K562 (cell line): ENCODE results near the gene CDKN2D. TPM values are rescaled to one million over a fixed set of nuclear protein-coding genes. Genes with fewer than 3 reads are reported as not detected.

Experiments
- ATAC-seq: fragments of 200-7000 bp; cut with Tn5 transposase; 3 replicates; pipeline ENCODE4 v1.9.1; 2020; ENCODE audit warnings: moderate library complexity
- BruUV-seq: library from RNA; stranded (reverse); fragments of 400-500 nt; replicated peaks from 2 replicates; lab custom pipeline; 2021; lab: Mats Ljungman, UMichigan
- CTCF ChIA-PET: fragments of 300-600 bp; formaldehyde crosslinking; extraction: SDS; loops from one replicate; lab custom pipeline; 2021; ENCODE audit warnings: low intra/inter-chr PET ratio; lab: Yijun Ruan, JAX
- POLR2A ChIA-PET: fragments of 300-600, 350-650 bp; sonication (Branson Sonifier 250); formaldehyde crosslinking; extraction: SDS; loops from one replicate; lab custom pipeline; 2021; ENCODE audit warnings: antibody characterized with exemption, inconsistent platforms; lab: Yijun Ruan, JAX
- DNase-seq, 4 experiments: peaks; one replicate each; pipeline versions ENCODE4 v3.0.0 to v3.0.0-alpha.2; 2011 to 2018; ENCODE audit warnings: low spot score in 3 of 4, mixed read lengths in 3 of 4; ENCODE audit errors: extremely low read depth in 1 of 4
- FAIRE-seq: peaks from 2 replicates; lab custom pipeline; 2011; peaks lifted over from hg19 to GRCh38; lab: Jason Lieb, UNC
- H2AFZ ChIP-seq: 2 replicates; pipeline ENCODE4 v1.6.0; 2011; ENCODE audit warnings: low read depth, low read length, control low read depth, inconsistent platforms
- H3K27ac ChIP-seq: fragments of 200-600 bp; 3 replicates; pipeline ENCODE4 v1.8.0; 2011; ENCODE audit warnings: low read depth, mild to moderate bottlenecking, control low read depth, inconsistent platforms, low read length, moderate library complexity, mixed read lengths; ENCODE audit errors: extremely low read depth
- H3K27me3 ChIP-seq, 2 experiments: fragments of 300-600 bp in 1 of 2; 2 replicates in 1 of 2; 3 replicates in 1 of 2; pipeline versions ENCODE4 v1.6.0 to v1.8.0; 2011; ENCODE audit warnings: inconsistent platforms in 2 of 2, low read length in 2 of 2, mild to moderate bottlenecking in 1 of 2, mixed read lengths in 1 of 2, moderate library complexity in 1 of 2; ENCODE audit not compliant: control insufficient read depth in 2 of 2, insufficient read depth in 2 of 2
- H3K36me3 ChIP-seq: fragments of 300-600 bp; 3 replicates; pipeline ENCODE4 v1.8.0; 2011; ENCODE audit warnings: mild to moderate bottlenecking, low read length, inconsistent platforms; ENCODE audit not compliant: control insufficient read depth, insufficient read depth
- H3K4me1 ChIP-seq, 2 experiments: fragments of 200-600 bp in 1 of 2; replicated peaks in 1 of 2; 2 replicates in 1 of 2; 3 replicates in 1 of 2; pipeline versions ENCODE4 v1.5.1 to v1.8.0; 2011; ENCODE audit warnings: inconsistent platforms in 2 of 2, low read length in 2 of 2, mild to moderate bottlenecking in 1 of 2, mixed read lengths in 1 of 2, moderate library complexity in 1 of 2; ENCODE audit not compliant: control insufficient read depth in 2 of 2, insufficient read depth in 2 of 2
- H3K4me2 ChIP-seq: 2 replicates; pipeline ENCODE4 v1.6.1; 2011; ENCODE audit warnings: low read length, control low read depth, inconsistent platforms, mixed read lengths; ENCODE audit not compliant: insufficient read depth
- H3K4me3 ChIP-seq: fragments of 200-600 bp; sonication (generic), shearing (Covaris generic); 2 replicates; pipeline ENCODE4 v1.5.1; 2016; ENCODE audit warnings: control low read depth, inconsistent platforms
- H3K79me2 ChIP-seq: fragments of 200-600 bp; 3 replicates; pipeline ENCODE4 v1.8.0; 2011; ENCODE audit warnings: low read length, inconsistent platforms; ENCODE audit not compliant: control insufficient read depth, insufficient read depth
- H3K9ac ChIP-seq, 2 experiments: 2 replicates each; pipeline versions ENCODE4 v1.6.0 to v1.6.1; 2011; ENCODE audit warnings: low read depth in 2 of 2, low read length in 2 of 2, control low read depth in 1 of 2, inconsistent platforms in 1 of 2, mild to moderate bottlenecking in 1 of 2, mixed read lengths in 1 of 2; ENCODE audit not compliant: insufficient read depth in 1 of 2
- H3K9me1 ChIP-seq: one replicate; pipeline ENCODE4 v1.6.0; 2011; ENCODE audit warnings: inconsistent platforms, mild to moderate bottlenecking, low read length, moderate library complexity; ENCODE audit not compliant: control insufficient read depth, insufficient read depth
- H3K9me3 ChIP-seq: replicated peaks from 2 replicates; pipeline ENCODE4 v1.5.1; 2011; ENCODE audit warnings: low read depth, low read length, inconsistent platforms; ENCODE audit not compliant: control insufficient read depth, insufficient read depth
- H4K20me1 ChIP-seq: replicated peaks from 2 replicates; pipeline ENCODE4 v1.6.1; 2011; ENCODE audit warnings: low read length, inconsistent platforms, mixed read lengths; ENCODE audit not compliant: control insufficient read depth, insufficient read depth
- CBX5 ChIP-seq: IDR thresholded peaks from 2 replicates; pipeline ENCODE4 v1.6.1; 2014; ENCODE audit warnings: low read depth, borderline replicate concordance
- ETV5 ChIP-seq: sonication (generic); formaldehyde crosslinking; IDR thresholded peaks from 2 replicates; pipeline ENCODE4 v1.4.0; 2020; ENCODE audit warnings: low read depth, mild to moderate bottlenecking, missing genetic modification reagents
- HDAC1 ChIP-seq, 2 experiments: fragments of 450-650 bp; IDR thresholded peaks; 2 replicates each; pipeline ENCODE4 v1.6.1; 2016 to 2017; ENCODE audit warnings: inconsistent platforms in 1 of 2, mild to moderate bottlenecking in 1 of 2, moderate library complexity in 1 of 2
- MYNN ChIP-seq, 2 experiments: sonication (generic); formaldehyde crosslinking in 1 of 2; IDR thresholded peaks; 2 replicates each; pipeline versions ENCODE4 v1.5.0 to v1.6.1; 2016 to 2020; ENCODE audit warnings: antibody characterized with exemption in 1 of 2, missing genetic modification reagents in 1 of 2
- POLR2A ChIP-seq: fragments of 450-650 bp; conservative IDR thresholded peaks from 2 replicates; pipeline ENCODE4 v1.6.1; 2016
- PRMT5 ChIP-seq: sonication (generic); formaldehyde crosslinking; IDR thresholded peaks from 2 replicates; pipeline ENCODE4 v1.5.0; 2020; ENCODE audit warnings: missing genetic modification reagents
- TGIF2 ChIP-seq: sonication (generic); formaldehyde crosslinking; IDR thresholded peaks from 2 replicates; pipeline ENCODE4 v1.8.1; 2022; ENCODE audit warnings: mild to moderate bottlenecking, missing genetic modification reagents, moderate library complexity
- ZBTB1 ChIP-seq: sonication (generic); formaldehyde crosslinking; IDR thresholded peaks from 2 replicates; pipeline ENCODE4 v1.8.1; 2023; ENCODE audit warnings: missing genetic modification reagents, low read depth, mild to moderate bottlenecking, borderline replicate concordance
- ZFP36 ChIP-seq: fragments of 150-350 bp; IDR thresholded peaks from 2 replicates; pipeline ENCODE4 v1.6.1; 2018; ENCODE audit warnings: low read length, low read depth; ENCODE audit not compliant: partially characterized antibody
- ZNF41 ChIP-seq: fragments of 250-450 bp; sonication (Bioruptor Pico); conservative IDR thresholded peaks from 2 replicates; pipeline ENCODE4 v1.4.0; 2020; ENCODE audit warnings: mild to moderate bottlenecking
- ZNF766 ChIP-seq: fragments of 200-800 bp; sonication (Bioruptor generic); conservative IDR thresholded peaks from 2 replicates; pipeline ENCODE4 v1.6.1; 2016; ENCODE audit warnings: missing genetic modification characterization, missing compliant biosample characterization
- WGBS: fragments of 100-300 bp; shearing (Covaris generic); methylation state at CpG from one replicate; pipeline ENCODE4 v1.1.6; 2016; ENCODE audit warnings: low coverage, mixed read lengths; ENCODE audit not compliant: insufficient coverage; ENCODE audit errors: missing lambda C conversion rate; 5-methylcytosine and 5-hydroxymethylcytosine counted together
- in situ Hi-C: fragments of 300-500 bp; cut with MboI; formaldehyde crosslinking; loops from 4 replicates; pipeline ENCODE4 v1.15.0; 2018; ENCODE audit warnings: inconsistent platforms, mixed read lengths
- intact Hi-C: fragments of 100-400 bp; cut with micrococcal nuclease; formaldehyde crosslinking; loops from 2 replicates; pipeline ENCODE4 v1.14.2; 2022
- polyA plus RNA-seq, 8 experiments: library from polyadenylated mRNA; depleted of rRNA in 4 of 8; stranded (reverse) in 5 of 8; unstranded in 3 of 8; fragments of >200 nt; fragmentation: Nextera tagmentation in 2 of 8; fragmentation: Illumina TruSeq in 1 of 8; extraction: Ambion mirVana in 2 of 8; extraction: Trizol in 1 of 8; gene quantifications; 2 replicates each; pipeline versions ENCODE4 v1.2.1 to v1.2.3, GENCODE V29; 2011 to 2014; ENCODE audit warnings: inconsistent platforms in 1 of 8, missing spikeins in 1 of 8
- total RNA-seq, 7 experiments: library from RNA; depleted of rRNA in 6 of 7; stranded (reverse); fragments of >200 nt in 6 of 7; fragmentation: Illumina TruSeq in 2 of 7; extraction: Trizol in 2 of 7; gene quantifications; 2 replicates each; pipeline versions ENCODE4 v1.2.1 to v1.2.3, GENCODE V29; 2011 to 2021; ENCODE audit warnings: low replicate concordance in 1 of 7
- TF ChIP-seq, protein P1 (sequence below): IDR thresholded peaks from 2 replicates; pipeline ENCODE4 v1.6.1; 2011; ENCODE audit warnings: borderline replicate concordance, low read depth, mild to moderate bottlenecking, moderate library complexity, low read length; ENCODE audit not compliant: insufficient read depth, poor library complexity, severe bottlenecking
- TF ChIP-seq, protein P2 (sequence below): IDR thresholded peaks from 2 replicates; pipeline ENCODE4 v1.6.1; 2016; ENCODE audit warnings: missing genetic modification characterization, missing compliant biosample characterization
- TF ChIP-seq, protein P3 (sequence below): sonication (generic); formaldehyde crosslinking; IDR thresholded peaks from 2 replicates; pipeline ENCODE4 v1.8.1; 2023; ENCODE audit warnings: mild to moderate bottlenecking, missing genetic modification reagents

The CDKN2D gene
- total and polyA plus RNA-seq, 9 of the 15 experiments (the other 6 are each of a cell fraction or from before 2014, with no cell fraction given) = 0.41 to 8.2 (median 3.7) TPM

DNA sequence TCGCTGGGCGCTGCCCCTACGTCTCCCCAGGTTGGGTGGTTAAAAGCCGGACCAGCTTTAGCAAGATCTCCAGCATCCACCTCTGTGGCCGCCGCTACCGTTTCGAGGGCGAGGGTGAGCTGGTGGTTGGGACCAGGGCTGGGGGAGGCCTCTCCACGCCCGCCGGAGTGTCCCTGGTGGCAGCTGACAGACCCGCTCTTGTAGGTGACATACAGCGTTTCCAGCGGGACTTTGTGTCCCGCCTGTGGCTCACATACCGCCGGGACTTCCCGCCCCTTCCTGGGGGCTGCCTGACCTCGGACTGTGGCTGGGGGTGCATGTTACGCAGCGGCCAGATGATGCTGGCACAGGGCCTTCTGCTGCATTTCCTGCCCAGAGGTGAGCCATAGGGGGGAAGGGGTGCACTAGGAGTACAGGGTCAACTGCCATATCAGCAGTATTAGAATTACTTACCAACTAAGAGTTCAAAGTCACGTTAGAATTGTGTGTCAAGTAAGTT lies 24.0 kb downstream of the CDKN2D start (continued):
- TF ChIP-seq, protein P1, sequence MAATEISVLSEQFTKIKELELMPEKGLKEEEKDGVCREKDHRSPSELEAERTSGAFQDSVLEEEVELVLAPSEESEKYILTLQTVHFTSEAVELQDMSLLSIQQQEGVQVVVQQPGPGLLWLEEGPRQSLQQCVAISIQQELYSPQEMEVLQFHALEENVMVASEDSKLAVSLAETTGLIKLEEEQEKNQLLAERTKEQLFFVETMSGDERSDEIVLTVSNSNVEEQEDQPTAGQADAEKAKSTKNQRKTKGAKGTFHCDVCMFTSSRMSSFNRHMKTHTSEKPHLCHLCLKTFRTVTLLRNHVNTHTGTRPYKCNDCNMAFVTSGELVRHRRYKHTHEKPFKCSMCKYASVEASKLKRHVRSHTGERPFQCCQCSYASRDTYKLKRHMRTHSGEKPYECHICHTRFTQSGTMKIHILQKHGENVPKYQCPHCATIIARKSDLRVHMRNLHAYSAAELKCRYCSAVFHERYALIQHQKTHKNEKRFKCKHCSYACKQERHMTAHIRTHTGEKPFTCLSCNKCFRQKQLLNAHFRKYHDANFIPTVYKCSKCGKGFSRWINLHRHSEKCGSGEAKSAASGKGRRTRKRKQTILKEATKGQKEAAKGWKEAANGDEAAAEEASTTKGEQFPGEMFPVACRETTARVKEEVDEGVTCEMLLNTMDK = no peak
- TF ChIP-seq, protein P2, sequence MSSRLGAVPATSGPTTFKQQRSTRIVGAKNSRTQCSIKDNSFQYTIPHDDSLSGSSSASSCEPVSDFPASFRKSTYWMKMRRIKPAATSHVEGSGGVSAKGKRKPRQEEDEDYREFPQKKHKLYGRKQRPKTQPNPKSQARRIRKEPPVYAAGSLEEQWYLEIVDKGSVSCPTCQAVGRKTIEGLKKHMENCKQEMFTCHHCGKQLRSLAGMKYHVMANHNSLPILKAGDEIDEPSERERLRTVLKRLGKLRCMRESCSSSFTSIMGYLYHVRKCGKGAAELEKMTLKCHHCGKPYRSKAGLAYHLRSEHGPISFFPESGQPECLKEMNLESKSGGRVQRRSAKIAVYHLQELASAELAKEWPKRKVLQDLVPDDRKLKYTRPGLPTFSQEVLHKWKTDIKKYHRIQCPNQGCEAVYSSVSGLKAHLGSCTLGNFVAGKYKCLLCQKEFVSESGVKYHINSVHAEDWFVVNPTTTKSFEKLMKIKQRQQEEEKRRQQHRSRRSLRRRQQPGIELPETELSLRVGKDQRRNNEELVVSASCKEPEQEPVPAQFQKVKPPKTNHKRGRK (tag) = no peak

DNA sequence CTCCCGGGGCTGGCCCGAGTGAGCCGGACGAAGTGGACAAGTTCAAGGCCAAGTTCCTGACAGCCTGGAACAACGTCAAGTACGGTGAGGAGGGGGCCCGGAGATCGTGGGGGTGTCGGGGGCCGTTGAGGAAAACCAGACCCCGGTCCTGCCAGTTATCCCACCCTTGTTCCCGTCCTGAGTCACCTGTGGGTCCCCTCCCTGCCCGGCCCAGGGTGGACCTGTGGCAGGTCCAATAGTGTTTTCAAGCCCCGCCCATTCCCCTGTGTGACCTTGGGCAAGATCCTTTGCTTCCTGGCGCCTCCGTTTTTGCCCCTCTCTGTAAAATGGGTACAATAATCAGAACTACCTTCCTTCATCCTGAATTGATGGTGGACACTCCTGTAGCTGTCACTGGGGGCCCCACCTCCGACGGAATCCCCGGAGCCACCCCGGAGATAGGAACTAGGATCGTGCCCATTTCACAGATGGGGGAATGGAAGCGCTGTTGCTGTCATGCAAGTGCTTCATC lies 24.5 kb downstream of the CDKN2D start:
- peaks cover 4% of the 10 kb centered on the region for H4K20me1 ChIP-seq
- no TSS peak for BruUV-seq
- peak overlapping the region; percentile 90 for H3K27ac ChIP-seq
- peak; percentile 63 for ATAC-seq
- no peaks in the 10 kb centered on the region for H3K9me1 ChIP-seq
- H3K4me3 ChIP-seq = peak overlapping the region; percentile 97
- peak overlapping the region; percentile 97 for H3K9ac ChIP-seq
- 2% methylated on average over 22 of the region's 22 CpGs for WGBS
- intact Hi-C loops = loop anchor here (5.0 kb wide), 2 partner anchors 37 to 38 kb away; no protein-coding TSS in a partner anchor
- H2AFZ ChIP-seq = peak overlapping the region; percentile 87; the same call in 1 of the 2 replicates
- H3K4me2 ChIP-seq = peak overlapping the region; percentile 87
- peaks cover 32% of the 10 kb centered on the region for H3K79me2 ChIP-seq
- ChIA-PET CTCF (no interaction called here), POLR2A (interaction anchor here (1.8 kb wide), 1 partner anchor 12 kb away, joined by 12 read pairs; no protein-coding TSS in a partner anchor)
- H3K36me3 ChIP-seq = peaks cover 32% of the 10 kb centered on the region
- H3K4me1 ChIP-seq = peaks cover 6 to 43% of the 10 kb centered on the region in 2 experiments; a peak in 4 of 5 replicates
- DNase-seq = peak; percentile 58 to 68 (median 66)
- in situ Hi-C loops = no loop called here
- no peak for FAIRE-seq
- no peaks in the 10 kb centered on the region for H3K27me3 ChIP-seq
- H3K9me3 ChIP-seq = no peaks in the 10 kb centered on the region
- TF ChIP-seq PRMT5 (CRISPR knock-in tag) (no peak), ZFP36 (peak; percentile 17), HDAC1 (IDR thresholded peaks at IDR 0.05) (0 out of 4 replicates have a peak, but pooled peaks of 1 of the 2 experiments have one; percentile 18), TGIF2 (CRISPR knock-in tag) (peak; percentile 21; the same call in 1 of the 2 replicates), ZBTB1 (CRISPR knock-in tag) (no peak), ETV5 (peak; percentile 52; the same call in 1 of the 2 replicates), ZNF766 (CRISPR knock-in tag) (no peak), MYNN (IDR thresholded peaks at IDR 0.05) (no peak), MYNN (CRISPR knock-in tag; IDR thresholded peaks at IDR 0.05) (no peak), POLR2A (no peak; the same call in 1 of the 2 replicates), ZNF41 (CRISPR knock-in tag) (no peak), CBX5 (no peak)
- TF ChIP-seq, protein P3, sequence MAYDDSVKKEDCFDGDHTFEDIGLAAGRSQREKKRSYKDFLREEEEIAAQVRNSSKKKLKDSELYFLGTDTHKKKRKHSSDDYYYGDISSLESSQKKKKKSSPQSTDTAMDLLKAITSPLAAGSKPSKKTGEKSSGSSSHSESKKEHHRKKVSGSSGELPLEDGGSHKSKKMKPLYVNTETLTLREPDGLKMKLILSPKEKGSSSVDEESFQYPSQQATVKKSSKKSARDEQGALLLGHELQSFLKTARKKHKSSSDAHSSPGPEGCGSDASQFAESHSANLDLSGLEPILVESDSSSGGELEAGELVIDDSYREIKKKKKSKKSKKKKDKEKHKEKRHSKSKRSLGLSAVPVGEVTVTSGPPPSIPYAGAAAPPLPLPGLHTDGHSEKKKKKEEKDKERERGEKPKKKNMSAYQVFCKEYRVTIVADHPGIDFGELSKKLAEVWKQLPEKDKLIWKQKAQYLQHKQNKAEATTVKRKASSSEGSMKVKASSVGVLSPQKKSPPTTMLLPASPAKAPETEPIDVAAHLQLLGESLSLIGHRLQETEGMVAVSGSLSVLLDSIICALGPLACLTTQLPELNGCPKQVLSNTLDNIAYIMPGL = 0 out of 2 replicates have a peak, but pooled peaks have one; percentile 48
